ENCODE data around the gene FBXO10.

Gene FBXO10

DNA sequence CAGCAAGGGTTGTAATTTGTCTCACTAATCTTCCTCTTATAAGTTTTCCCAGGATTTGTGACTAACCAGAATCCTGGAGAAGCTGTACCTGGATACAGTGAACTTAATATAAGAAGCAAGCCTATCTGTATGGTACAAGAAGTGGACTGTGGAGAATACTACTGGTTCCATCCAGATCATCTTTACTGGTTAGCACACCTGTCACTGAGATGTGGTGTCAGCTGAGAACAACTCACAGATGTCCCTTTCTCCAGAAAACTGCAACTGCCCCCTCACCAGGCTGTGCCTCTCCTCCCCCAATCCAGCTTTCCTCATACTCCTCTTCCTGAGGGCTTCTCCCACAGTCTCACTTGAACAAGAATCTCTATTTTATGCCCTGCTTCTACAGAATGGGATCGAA, 4.9 kb downstream of the FBXO10 start:
- ATAC-seq (ENCODE audit: low read depth): no peak
- H3K27ac ChIP-seq (ENCODE audit: poor library complexity, severe bottlenecking): no peak overlapping the region

DNA sequence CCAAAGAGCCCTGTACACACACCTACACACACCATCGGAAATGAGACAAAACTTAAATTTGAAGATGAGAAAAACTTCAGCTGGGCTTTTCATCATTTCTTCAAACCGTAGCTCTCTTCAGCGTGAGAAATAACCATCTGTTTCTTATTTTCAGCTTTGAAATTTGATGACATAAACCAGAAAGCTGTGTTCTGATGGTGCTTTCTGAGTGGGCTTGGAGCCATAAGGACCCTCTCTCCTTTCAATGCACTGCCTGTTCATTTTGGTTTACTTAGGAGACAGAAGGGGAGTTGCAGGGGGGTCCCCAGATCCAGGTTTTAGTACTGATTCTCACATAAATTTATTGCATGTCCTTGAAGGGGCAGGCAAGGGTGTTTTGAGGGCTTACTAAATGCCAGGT, 9.5 kb downstream of the FBXO10 start:
- DNase-seq (ENCODE audit: low spot score): no peak
- H3K36me3 ChIP-seq (ENCODE audit: low read depth): no peaks in the 10 kb centered on the region
- no peaks in the 10 kb centered on the region for H3K4me1 ChIP-seq (ENCODE audit: insufficient read depth, poor library complexity, severe bottlenecking)
- ATAC-seq (ENCODE audit: low read depth): no peak
- no peaks in the 10 kb centered on the region for H3K27me3 ChIP-seq (ENCODE audit: insufficient read depth, poor library complexity, severe bottlenecking)
- TF ChIP-seq, protein P1, sequence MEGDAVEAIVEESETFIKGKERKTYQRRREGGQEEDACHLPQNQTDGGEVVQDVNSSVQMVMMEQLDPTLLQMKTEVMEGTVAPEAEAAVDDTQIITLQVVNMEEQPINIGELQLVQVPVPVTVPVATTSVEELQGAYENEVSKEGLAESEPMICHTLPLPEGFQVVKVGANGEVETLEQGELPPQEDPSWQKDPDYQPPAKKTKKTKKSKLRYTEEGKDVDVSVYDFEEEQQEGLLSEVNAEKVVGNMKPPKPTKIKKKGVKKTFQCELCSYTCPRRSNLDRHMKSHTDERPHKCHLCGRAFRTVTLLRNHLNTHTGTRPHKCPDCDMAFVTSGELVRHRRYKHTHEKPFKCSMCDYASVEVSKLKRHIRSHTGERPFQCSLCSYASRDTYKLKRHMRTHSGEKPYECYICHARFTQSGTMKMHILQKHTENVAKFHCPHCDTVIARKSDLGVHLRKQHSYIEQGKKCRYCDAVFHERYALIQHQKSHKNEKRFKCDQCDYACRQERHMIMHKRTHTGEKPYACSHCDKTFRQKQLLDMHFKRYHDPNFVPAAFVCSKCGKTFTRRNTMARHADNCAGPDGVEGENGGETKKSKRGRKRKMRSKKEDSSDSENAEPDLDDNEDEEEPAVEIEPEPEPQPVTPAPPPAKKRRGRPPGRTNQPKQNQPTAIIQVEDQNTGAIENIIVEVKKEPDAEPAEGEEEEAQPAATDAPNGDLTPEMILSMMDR (IDR thresholded peaks at IDR 0.05; ENCODE audit: poor library complexity, severe bottlenecking): no peak
- peaks cover 4% of the 10 kb centered on the region for H3K9me3 ChIP-seq (ENCODE audit: severe bottlenecking)
- H3K4me3 ChIP-seq (ENCODE audit: severe bottlenecking): no peak overlapping the region
- H3K27ac ChIP-seq (ENCODE audit: poor library complexity, severe bottlenecking): no peak overlapping the region

More for the DNA sequence above, 4.9 kb downstream of the FBXO10 start:
- H3K4me3 ChIP-seq (ENCODE audit: severe bottlenecking): no peak overlapping the region
- DNase-seq (ENCODE audit: low spot score): no peak
- no peaks in the 10 kb centered on the region for H3K9me3 ChIP-seq (ENCODE audit: severe bottlenecking)
- no peaks in the 10 kb centered on the region for H3K27me3 ChIP-seq (ENCODE audit: insufficient read depth, poor library complexity, severe bottlenecking)
- H3K36me3 ChIP-seq (ENCODE audit: low read depth): no peaks in the 10 kb centered on the region
- H3K4me1 ChIP-seq (ENCODE audit: insufficient read depth, poor library complexity, severe bottlenecking): peaks cover 3% of the 10 kb centered on the region
- TF ChIP-seq, protein P1 (IDR thresholded peaks at IDR 0.05; ENCODE audit: poor library complexity, severe bottlenecking): no peak

DNA sequence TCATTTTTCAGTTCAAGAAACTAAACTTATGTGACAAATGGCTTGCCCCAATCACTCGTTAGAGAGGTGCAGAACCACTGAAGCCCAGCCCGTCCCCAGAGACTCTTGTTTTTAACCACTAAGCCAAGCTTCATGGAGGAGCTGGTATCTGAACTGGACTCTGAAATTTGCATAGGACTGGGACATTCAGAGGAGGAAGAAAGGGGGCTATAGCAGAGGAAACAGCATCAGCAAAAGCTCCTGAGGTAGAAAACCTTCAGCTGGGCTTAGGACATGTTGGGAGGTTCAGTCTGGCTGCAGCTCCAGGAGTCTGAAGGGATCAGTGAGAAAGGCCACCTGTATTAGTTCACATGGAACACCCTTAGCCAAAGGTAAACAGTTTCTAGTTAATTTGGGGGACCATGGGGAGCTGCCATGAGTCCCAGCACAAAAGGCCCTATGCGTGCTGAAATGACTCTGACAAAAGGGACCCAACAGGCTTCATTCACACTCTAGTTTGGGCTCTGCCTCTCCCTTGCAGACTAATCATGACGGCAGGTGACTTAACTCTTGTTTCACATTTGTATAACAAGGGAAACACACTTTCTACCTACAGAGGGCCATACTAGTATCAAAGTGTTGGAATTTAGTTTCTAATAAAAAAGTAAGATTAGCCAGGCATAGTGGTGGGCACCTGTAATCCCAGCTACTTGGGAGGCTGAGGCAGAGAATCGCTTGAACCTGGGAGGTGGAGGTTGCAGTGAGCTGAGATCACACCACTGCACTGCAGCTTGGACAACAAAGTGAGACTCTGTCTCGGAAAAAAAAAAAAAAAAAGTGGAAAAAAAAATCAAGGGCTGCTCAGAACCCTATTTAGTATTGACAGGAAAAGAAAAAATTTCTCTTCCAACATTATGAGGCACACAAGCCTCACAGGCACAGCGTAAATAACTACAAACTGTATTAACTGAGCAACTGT, 10.2 kb downstream of the FBXO10 start:
- Histone ChIP-seq H3K4me3 (ENCODE audit: severe bottlenecking) (no peak overlapping the region), H3K4me1 (ENCODE audit: insufficient read depth, poor library complexity, severe bottlenecking) (no peaks in the 10 kb centered on the region), H3K27ac (ENCODE audit: poor library complexity, severe bottlenecking) (no peak overlapping the region), H3K27me3 (ENCODE audit: insufficient read depth, poor library complexity, severe bottlenecking) (no peaks in the 10 kb centered on the region), H3K9me3 (ENCODE audit: severe bottlenecking) (peaks cover 4% of the 10 kb centered on the region), H3K36me3 (ENCODE audit: low read depth) (no peaks in the 10 kb centered on the region)
- ATAC-seq (ENCODE audit: low read depth) (no peak), DNase-seq (ENCODE audit: low spot score) (no peak)
- TF ChIP-seq, protein P1 (IDR thresholded peaks at IDR 0.05; ENCODE audit: poor library complexity, severe bottlenecking): no peak

DNA sequence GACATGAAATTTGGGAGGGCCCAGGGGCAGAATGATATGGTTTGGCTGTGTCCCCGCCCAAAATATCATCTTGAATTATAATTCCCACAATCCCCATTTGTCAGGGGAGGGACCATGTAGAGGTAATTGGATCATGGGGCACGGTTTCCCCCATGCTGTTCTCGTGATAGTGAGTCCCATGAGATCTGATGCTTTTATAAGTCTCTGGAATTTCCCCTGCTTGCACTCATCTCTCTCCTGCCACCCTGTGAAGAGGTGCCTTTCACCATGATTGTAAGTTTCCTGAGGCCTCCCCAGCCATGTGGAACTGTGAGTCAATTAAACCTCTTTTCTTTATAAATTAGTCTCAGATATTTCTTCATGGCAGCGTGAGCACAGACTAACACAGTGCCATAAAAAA, 11.3 kb downstream of the FBXO10 start:
- ATAC-seq (ENCODE audit: low read depth) (no peak), DNase-seq (ENCODE audit: low spot score) (no peak)
- no peak overlapping the region for H3K4me3 ChIP-seq (ENCODE audit: severe bottlenecking)
- H3K27me3 ChIP-seq (ENCODE audit: insufficient read depth, poor library complexity, severe bottlenecking): no peaks in the 10 kb centered on the region
- H3K4me1 ChIP-seq (ENCODE audit: insufficient read depth, poor library complexity, severe bottlenecking): no peaks in the 10 kb centered on the region
- H3K9me3 ChIP-seq (ENCODE audit: severe bottlenecking): peaks cover 4% of the 10 kb centered on the region
- TF ChIP-seq, protein P1 (IDR thresholded peaks at IDR 0.05; ENCODE audit: poor library complexity, severe bottlenecking): no peak
- no peaks in the 10 kb centered on the region for H3K36me3 ChIP-seq (ENCODE audit: low read depth)
- H3K27ac ChIP-seq (ENCODE audit: poor library complexity, severe bottlenecking): no peak overlapping the region
